PC-3 (cell line): Measurements from ENCODE around the gene CUZD1.

ENCODE experiments used
- CTCF ChIP-seq: fragments of 300-600 bp; sonication (generic); conservative IDR thresholded peaks from 2 replicates; pipeline ENCODE4 v1.5.1; 2017; ENCODE audit warnings: antibody characterized with exemption, low read depth, mild to moderate bottlenecking, low read length
- EZH2 ChIP-seq: fragments of 300-600 bp; sonication (generic); IDR thresholded peaks from one replicate; pipeline ENCODE4 v1.6.1; 2017; ENCODE audit warnings: antibody characterized with exemption, mild to moderate bottlenecking, low read length; ENCODE audit not compliant: unreplicated experiment
- EZH2phosphoT487 ChIP-seq: fragments of 300-600 bp; sonication (generic); IDR thresholded peaks from 2 replicates; pipeline ENCODE4 v1.6.1; 2018; ENCODE audit warnings: mild to moderate bottlenecking, antibody characterized with exemption, low read length, borderline replicate concordance

GRCh38 chr10:122853665-122854313, 8.1 kb upstream of the CUZD1 start:
- no peak for TF ChIP-seq EZH2
- no peak for TF ChIP-seq CTCF
- no peak for TF ChIP-seq EZH2phosphoT487
